Small intestine (tissue), 16 donors: Measurements from ENCODE around the gene OPA3. TPM values are rescaled to one million over a fixed set of nuclear protein-coding genes. Genes with fewer than 3 reads are reported as not detected.
"Not testable (repeated sequence)": the region's sequence is repeated elsewhere in the genome, so short reads cannot be mapped to it uniquely, and the experiment has no call there.

Experiments used
- DNase-seq, 2 donors: peaks; one replicate each; pipeline versions ENCODE4 v3.0.0 to v3.0.0-alpha.2; 2013
- FAIRE-seq: peaks from 2 replicates; lab custom pipeline; 2012; peaks lifted over from hg19 to GRCh38; lab: Jason Lieb, UNC
- H3K27ac ChIP-seq, 3 donors: one replicate each; pipeline ENCODE4 v1.5.1; 2013; ENCODE audit warnings: low read length in 2 of 3, mild to moderate bottlenecking in 2 of 3, control low read depth in 1 of 3, inconsistent platforms in 1 of 3, low read depth in 1 of 3, moderate library complexity in 1 of 3
- H3K27me3 ChIP-seq, 3 donors: one replicate each; pipeline ENCODE4 v1.6.1; 2013; ENCODE audit warnings: low read length in 3 of 3, inconsistent platforms in 1 of 3; ENCODE audit not compliant: control insufficient read depth in 3 of 3, insufficient read depth in 3 of 3
- H3K36me3 ChIP-seq, 3 donors: one replicate each; pipeline ENCODE4 v1.6.1; 2013; ENCODE audit warnings: low read length in 3 of 3, inconsistent platforms in 1 of 3, low read depth in 1 of 3, mild to moderate bottlenecking in 1 of 3, moderate library complexity in 1 of 3; ENCODE audit not compliant: control insufficient read depth in 3 of 3, insufficient read depth in 2 of 3
- H3K4me1 ChIP-seq, 3 donors: one replicate each; pipeline ENCODE4 v1.6.1; 2013; ENCODE audit warnings: low read length in 2 of 3, inconsistent platforms in 1 of 3, low read depth in 1 of 3, mild to moderate bottlenecking in 1 of 3, moderate library complexity in 1 of 3; ENCODE audit not compliant: control insufficient read depth in 3 of 3, insufficient read depth in 2 of 3
- H3K4me3 ChIP-seq, 3 donors: one replicate each; pipeline ENCODE4 v1.5.1; 2013; ENCODE audit warnings: low read length in 3 of 3, control low read depth in 1 of 3, inconsistent platforms in 1 of 3, low read depth in 1 of 3, mild to moderate bottlenecking in 1 of 3, moderate library complexity in 1 of 3
- H3K9me3 ChIP-seq, 2 donors: one replicate each; pipeline ENCODE4 v1.6.1; 2013; ENCODE audit warnings: low read depth in 1 of 2, low read length in 1 of 2; ENCODE audit not compliant: control insufficient read depth in 2 of 2, insufficient read depth in 1 of 2
- WGBS, 3 donors: extraction: QIAGEN DNeasy Blood & Tissue Kit; methylation state at CpG; one replicate each; pipeline ENCODE4 v1.1.7; 2013; 5-methylcytosine and 5-hydroxymethylcytosine counted together
- long read RNA-seq, 10 donors: transcript quantifications; one replicate each; lab custom pipeline, GENCODE V29; 2026
- polyA plus RNA-seq, 4 donors: library from polyadenylated mRNA; stranded (reverse) in 3 of 4; unstranded in 1 of 4; fragments of 200-250 nt in 3 of 4; fragments of 120-200 nt in 1 of 4; gene quantifications; one replicate each; pipeline versions ENCODE4 v1.2.1 to v1.2.3, GENCODE V29; 2013
- donor health status: healthy with polysubstance abuse.
- donor health status: control.
- donor health status: control.
- donor health status: Bipolar disorder and iron deficiency.
- donor health status: healthy.

Gene OPA3
- 1 to 10 TPM; 4.5 to 9.4 (median 6.4) TPM for polyA plus RNA-seq
- long read RNA-seq, donor 1, full-length matches to known transcripts = 2 of 2 reads
- long read RNA-seq, donor 1, partial matches to known transcripts = 0 of 2 reads
- long read RNA-seq, donor 1, other reads (novel, unspliced or antisense) = 0 of 2 reads
- long read RNA-seq, donor 2, full-length matches to known transcripts = 4 of 4 reads
- long read RNA-seq, donor 2, partial matches to known transcripts = 0 of 4 reads
- long read RNA-seq, donor 2, other reads (novel, unspliced or antisense) = 0 of 4 reads
- long read RNA-seq, donor 3, full-length matches to known transcripts = 5 of 5 reads
- long read RNA-seq, donor 3, partial matches to known transcripts = 0 of 5 reads
- long read RNA-seq, donor 3, other reads (novel, unspliced or antisense) = 0 of 5 reads
- long read RNA-seq, donor 4, full-length matches to known transcripts = 1 of 1 reads
- long read RNA-seq, donor 4, partial matches to known transcripts = 0 of 1 reads
- long read RNA-seq, donor 4, other reads (novel, unspliced or antisense) = 0 of 1 reads
- long read RNA-seq, donor 5, full-length matches to known transcripts = 1 of 1 reads
- long read RNA-seq, donor 5, partial matches to known transcripts = 0 of 1 reads
- long read RNA-seq, donor 5, other reads (novel, unspliced or antisense) = 0 of 1 reads
- long read RNA-seq, donor 6, full-length matches to known transcripts = 2 of 2 reads
- long read RNA-seq, donor 6, partial matches to known transcripts = 0 of 2 reads
- long read RNA-seq, donor 6, other reads (novel, unspliced or antisense) = 0 of 2 reads
- long read RNA-seq, donor 7, full-length matches to known transcripts = 5 of 5 reads
- long read RNA-seq, donor 7, partial matches to known transcripts = 0 of 5 reads
- long read RNA-seq, donor 7, other reads (novel, unspliced or antisense) = 0 of 5 reads
- long read RNA-seq, donor 8, full-length matches to known transcripts = 1 of 1 reads
- long read RNA-seq, donor 8, partial matches to known transcripts = 0 of 1 reads
- long read RNA-seq, donor 8, other reads (novel, unspliced or antisense) = 0 of 1 reads
- long read RNA-seq, donor 9, full-length matches to known transcripts = 5 of 5 reads
- long read RNA-seq, donor 9, partial matches to known transcripts = 0 of 5 reads
- long read RNA-seq, donor 9, other reads (novel, unspliced or antisense) = 0 of 5 reads
- long read RNA-seq, donor 10, full-length matches to known transcripts = 5 of 5 reads
- long read RNA-seq, donor 10, partial matches to known transcripts = 0 of 5 reads
- long read RNA-seq, donor 10, other reads (novel, unspliced or antisense) = 0 of 5 reads

- 0% methylated on average over 63 of the region's 63 CpGs for WGBS, 3 donors
These were observed at the start of gene OPA3 for GRCh38 chr19:45584332-45585157. Gene OPA3 (minus strand): TSS chr19:45584802. CDS start chr19:45584764, 38 bp downstream.

GRCh38 chr19:45632468-45633196, 48.0 kb upstream of the OPA3 start:
- DNase-seq (peak; percentile 52 to 82), FAIRE-seq (no peak)
- H3K36me3 ChIP-seq = peaks cover 0 to 25% (median 2%) of the 10 kb centered on the region in 3 donors
- H3K27me3 ChIP-seq = no peaks in the 10 kb centered on the region
- no peaks in the 10 kb centered on the region for H3K9me3 ChIP-seq
- no peak overlapping the region for H3K4me3 ChIP-seq
- WGBS, 3 donors = 52 to 61% (median 57%) methylated on average over 26 to 27 of the region's 27 CpGs
- peaks cover 0 to 6% (median 0%) of the 10 kb centered on the region in 3 donors for H3K4me1 ChIP-seq
- no peak overlapping the region for H3K27ac ChIP-seq

More at GRCh38 chr19:45584332-45585157, at the start of gene OPA3:
- H3K27ac ChIP-seq = peak within 1 kb of the TSS; percentile 88 to 98 (median 97)
- no peaks in the 10 kb centered on the region for H3K27me3 ChIP-seq
- FAIRE-seq = no peak
- peaks cover 2 to 14% (median 2%) of the 10 kb centered on the region in 3 donors for H3K36me3 ChIP-seq
- peak; percentile 100 for DNase-seq
- peaks cover 0 to 5% (median 0%) of the 10 kb centered on the region in 3 donors for H3K4me1 ChIP-seq
- no peaks in the 10 kb centered on the region for H3K9me3 ChIP-seq
- H3K4me3 ChIP-seq = peak within 1 kb of the TSS; percentile 26 to 78 (median 60)

GRCh38 chr19:45630463-45630862, 45.9 kb upstream of the OPA3 start:
- Histone ChIP-seq H3K27me3 (no peaks in the 10 kb centered on the region), H3K4me3 (no peak overlapping the region), H3K36me3 (peaks cover 0 to 44% (median 2%) of the 10 kb centered on the region in 3 donors), H3K27ac (no peak overlapping the region), H3K4me1 (peaks cover 0 to 6% (median 0%) of the 10 kb centered on the region in 3 donors), H3K9me3 (no peaks in the 10 kb centered on the region)
- FAIRE-seq = no peak
- no peak for DNase-seq
- 81 to 93% (median 91%) methylated on average over 2 of the region's 2 CpGs for WGBS, 3 donors

GRCh38 chr19:45629704-45630103, 45.1 kb upstream of the OPA3 start:
- Histone ChIP-seq H3K4me3 (no peak overlapping the region), H3K36me3 (peaks cover 0 to 47% (median 2%) of the 10 kb centered on the region in 3 donors), H3K9me3 (no peaks in the 10 kb centered on the region), H3K4me1 (peaks cover 0 to 6% (median 0%) of the 10 kb centered on the region in 3 donors), H3K27me3 (no peaks in the 10 kb centered on the region), H3K27ac (no peak overlapping the region)
- WGBS, 3 donors = 77 to 86% (median 81%) methylated on average over 4 of the region's 4 CpGs
- FAIRE-seq = no peak
- no peak for DNase-seq

- FAIRE-seq, H3K4me3 ChIP-seq: not testable (repeated sequence)
- 96 to 98% (median 98%) methylated on average over 7 of the region's 7 CpGs for WGBS, 3 donors
These were observed 43.6 kb upstream of the OPA3 start for GRCh38 chr19:45628219-45628618.

GRCh38 chr19:45623984-45624383, 39.4 kb upstream of the OPA3 start:
- Histone ChIP-seq H3K36me3 (peaks cover 0 to 70% (median 15%) of the 10 kb centered on the region in 3 donors), H3K4me3 (no peak overlapping the region)
- 91 to 97% (median 95%) methylated on average over 1 of the region's 1 CpG for WGBS, 3 donors

More at GRCh38 chr19:45628219-45628618, 43.6 kb upstream of the OPA3 start:
- DNase-seq, H3K27me3 ChIP-seq, H3K4me1 ChIP-seq, H3K9me3 ChIP-seq, H3K27ac ChIP-seq: not testable (repeated sequence)
- H3K36me3 ChIP-seq = peaks cover 0 to 47% (median 2%) of the 10 kb centered on the region in 3 donors

GRCh38 chr19:45621976-45622503, 37.4 kb upstream of the OPA3 start:
- Histone ChIP-seq H3K4me3 (no peak overlapping the region), H3K9me3 (no peaks in the 10 kb centered on the region), H3K27me3 (no peaks in the 10 kb centered on the region), H3K4me1 (no peaks in the 10 kb centered on the region), H3K27ac (no peak overlapping the region), H3K36me3 (peaks cover 0 to 62% (median 16%) of the 10 kb centered on the region in 3 donors)
- FAIRE-seq (no peak), DNase-seq (no peak)
- WGBS, 3 donors = 84 to 92% (median 89%) methylated on average over 6 of the region's 6 CpGs

More at GRCh38 chr19:45623984-45624383, 39.4 kb upstream of the OPA3 start:
- DNase-seq (no peak), FAIRE-seq (no peak)
- Histone ChIP-seq H3K27me3 (no peaks in the 10 kb centered on the region), H3K4me1 (no peaks in the 10 kb centered on the region), H3K27ac (no peak overlapping the region), H3K9me3 (no peaks in the 10 kb centered on the region)
